H1 (cell line): ENCODE results near the gene GREB1L. TPM values are rescaled to one million over a fixed set of nuclear protein-coding genes. Genes with fewer than 3 reads are reported as not detected.

Experiments
- CTCF ChIA-PET: fragments of 300-600 bp; sonication (Branson Sonifier 250); formaldehyde crosslinking; loops from one replicate; lab custom pipeline; 2021; ENCODE audit not compliant: partially characterized antibody; lab: Charles Lee
- POLR2A ChIA-PET: fragments of 300-600 bp; sonication (Branson Sonifier 250); formaldehyde crosslinking; loops from one replicate; lab custom pipeline; 2021; ENCODE audit warnings: inconsistent platforms; ENCODE audit not compliant: partially characterized antibody; lab: Charles Lee
- DNase-seq, 2 experiments: peaks; one replicate each; pipeline versions ENCODE4 v3.0.0 to v3.0.0-alpha.2; 2010 to 2022; ENCODE audit warnings: low spot score in 2 of 2, low read depth in 1 of 2, mixed read lengths in 1 of 2
- FAIRE-seq: peaks from 2 replicates; lab custom pipeline; 2011; peaks lifted over from hg19 to GRCh38; lab: Jason Lieb, UNC
- H2AFZ ChIP-seq: 2 replicates; pipeline ENCODE4 v1.8.1; 2012; ENCODE audit warnings: low read length, inconsistent platforms
- H2AK5ac ChIP-seq: 2 replicates; pipeline ENCODE4 v1.6.1; 2013; ENCODE audit warnings: low read depth, low read length
- H2BK120ac ChIP-seq: replicated peaks from 2 replicates; pipeline ENCODE3; 2013; ENCODE audit warnings: low read depth, low read length, inconsistent platforms
- H2BK12ac ChIP-seq: 2 replicates; pipeline ENCODE4 v1.6.1; 2013; ENCODE audit warnings: low read depth, low read length
- H2BK15ac ChIP-seq: 2 replicates; pipeline ENCODE4 v1.6.1; 2013; ENCODE audit warnings: low read length
- H2BK20ac ChIP-seq: 2 replicates; pipeline ENCODE4 v1.6.1; 2013; ENCODE audit warnings: low read length
- H2BK5ac ChIP-seq: 2 replicates; pipeline ENCODE4 v1.6.1; 2013; ENCODE audit warnings: low read depth, low read length
- H3K14ac ChIP-seq: 2 replicates; pipeline ENCODE4 v1.6.1; 2013; ENCODE audit warnings: inconsistent platforms; ENCODE audit not compliant: insufficient read length
- H3K18ac ChIP-seq: 2 replicates; pipeline ENCODE4 v1.6.1; 2013; ENCODE audit warnings: low read length; ENCODE audit errors: extremely low read depth
- H3K23ac ChIP-seq: 2 replicates; pipeline ENCODE4 v1.6.1; 2013; ENCODE audit warnings: inconsistent platforms; ENCODE audit not compliant: insufficient read length
- H3K23me2 ChIP-seq: 2 replicates; pipeline ENCODE4 v1.6.1; 2013; ENCODE audit warnings: low read depth, low read length
- H3K27ac ChIP-seq: 2 replicates; pipeline ENCODE4 v1.6.1; 2011; ENCODE audit warnings: low read depth, low read length, inconsistent platforms
- H3K27me3 ChIP-seq, 4 experiments: replicated peaks in 1 of 4; 1 replicate in 1 of 4; 2 replicates in 3 of 4; pipeline versions ENCODE4 v1.6.1 to v1.8.1; 2011 to 2013; ENCODE audit warnings: low read length in 3 of 4, mild to moderate bottlenecking in 3 of 4, inconsistent platforms in 2 of 4, mixed read lengths in 2 of 4, moderate library complexity in 1 of 4; ENCODE audit not compliant: control insufficient read depth in 3 of 4, insufficient read depth in 3 of 4; ENCODE audit errors: extremely low read depth in 1 of 4
- H3K36me3 ChIP-seq, 4 experiments: 2 replicates each; pipeline versions ENCODE4 v1.6.1 to v1.8.1; 2011 to 2013; ENCODE audit warnings: mild to moderate bottlenecking in 4 of 4, low read length in 3 of 4, moderate library complexity in 2 of 4, control low read depth in 1 of 4, inconsistent platforms in 1 of 4; ENCODE audit not compliant: insufficient read depth in 4 of 4, control insufficient read depth in 2 of 4
- H3K4ac ChIP-seq: replicated peaks from 2 replicates; pipeline ENCODE3; 2013; ENCODE audit warnings: low read length, low read depth, mixed read lengths, inconsistent platforms; ENCODE audit not compliant: insufficient read length
- H3K4me1 ChIP-seq, 4 experiments: replicated peaks in 1 of 4; 1 replicate in 1 of 4; 2 replicates in 3 of 4; pipeline versions ENCODE4 v1.6.1 to v1.8.1; 2011 to 2013; ENCODE audit warnings: low read length in 3 of 4, inconsistent platforms in 2 of 4, mixed read lengths in 1 of 4; ENCODE audit not compliant: insufficient read depth in 4 of 4, control insufficient read depth in 3 of 4
- H3K4me2 ChIP-seq, 2 experiments: 2 replicates each; pipeline versions ENCODE4 v1.6.1 to v1.8.1; 2011 to 2013; ENCODE audit warnings: low read depth in 2 of 2, low read length in 2 of 2, control low read depth in 1 of 2, inconsistent platforms in 1 of 2, mild to moderate bottlenecking in 1 of 2; ENCODE audit not compliant: insufficient read depth in 1 of 2
- H3K4me3 ChIP-seq, 4 experiments: fragments of 200-600, 300-600 bp in 1 of 4; sonication (generic), shearing (Covaris generic), sonication (Bioruptor Twin) in 1 of 4; 2 replicates each; pipeline versions ENCODE4 v1.5.1 to v1.8.1; 2011 to 2016; ENCODE audit warnings: low read length in 4 of 4, low read depth in 3 of 4, control low read depth in 2 of 4, inconsistent platforms in 2 of 4, mild to moderate bottlenecking in 2 of 4, mixed read lengths in 1 of 4, moderate library complexity in 1 of 4; ENCODE audit not compliant: insufficient read depth in 2 of 4; ENCODE audit errors: extremely low read depth in 1 of 4
- H3K56ac ChIP-seq: replicated peaks from 2 replicates; pipeline ENCODE3; 2013; ENCODE audit warnings: low read depth, mild to moderate bottlenecking, mixed read lengths, low read length, inconsistent platforms; ENCODE audit not compliant: insufficient read length
- H3K79me1 ChIP-seq: 2 replicates; pipeline ENCODE4 v1.6.1; 2013; ENCODE audit warnings: low read depth, low read length, control low read depth
- H3K79me2 ChIP-seq, 2 experiments: 2 replicates each; pipeline versions ENCODE4 v1.6.1 to v1.8.1; 2012 to 2013; ENCODE audit warnings: low read length in 2 of 2, mild to moderate bottlenecking in 2 of 2, inconsistent platforms in 1 of 2; ENCODE audit not compliant: insufficient read depth in 2 of 2, control insufficient read depth in 1 of 2
- H3K9ac ChIP-seq, 4 experiments: replicated peaks in 1 of 4; 1 replicate in 1 of 4; 2 replicates in 3 of 4; pipeline versions ENCODE4 v1.6.1 to v1.8.1; 2011 to 2013; ENCODE audit warnings: low read depth in 3 of 4, low read length in 3 of 4, control low read depth in 2 of 4, mild to moderate bottlenecking in 2 of 4, moderate library complexity in 2 of 4, inconsistent platforms in 1 of 4; ENCODE audit errors: extremely low read depth in 1 of 4
- H3K9me3 ChIP-seq, 2 experiments: 2 replicates each; pipeline versions ENCODE4 v1.6.1 to v1.8.1; 2012 to 2013; ENCODE audit warnings: mild to moderate bottlenecking in 2 of 2, moderate library complexity in 2 of 2, control low read depth in 1 of 2, inconsistent platforms in 1 of 2, low read depth in 1 of 2, low read length in 1 of 2, mixed read lengths in 1 of 2; ENCODE audit not compliant: insufficient read depth in 2 of 2
- H4K20me1 ChIP-seq, 2 experiments: replicated peaks in 1 of 2; 2 replicates each; pipeline versions ENCODE3 to v1.8.1; 2011 to 2013; ENCODE audit warnings: inconsistent platforms in 2 of 2, low read length in 2 of 2, mild to moderate bottlenecking in 1 of 2; ENCODE audit not compliant: insufficient read depth in 2 of 2, control insufficient read depth in 1 of 2
- H4K5ac ChIP-seq: 2 replicates; pipeline ENCODE4 v1.6.1; 2013; ENCODE audit warnings: low read length, low read depth, mixed read lengths, inconsistent platforms; ENCODE audit not compliant: insufficient read length
- H4K8ac ChIP-seq: 2 replicates; pipeline ENCODE4 v1.8.0; 2013; ENCODE audit warnings: mild to moderate bottlenecking, moderate library complexity, low read length, inconsistent platforms; ENCODE audit not compliant: insufficient read depth; ENCODE audit errors: extremely low read depth
- H4K91ac ChIP-seq: replicated peaks from 2 replicates; pipeline ENCODE3; 2013; ENCODE audit warnings: low read length, mixed read lengths, inconsistent platforms; ENCODE audit not compliant: insufficient read length
- E2F6 ChIP-seq: IDR thresholded peaks from 2 replicates; pipeline ENCODE4 v1.6.1; 2012; ENCODE audit warnings: inconsistent platforms
- SIN3A ChIP-seq, 2 experiments: IDR thresholded peaks in 1 of 2; conservative IDR thresholded peaks in 1 of 2; 2 replicates each; pipeline ENCODE4 v1.6.1; 2011 to 2012; ENCODE audit warnings: low read length in 2 of 2, improper control_type of control experiment in 1 of 2, low read depth in 1 of 2, mild to moderate bottlenecking in 1 of 2
- WGBS, 2 experiments: shearing (Covaris generic) in 1 of 2; methylation state at CpG; one replicate each; pipeline versions ENCODE4 v1.1.6 to v1.1.7; 2013 to 2015; ENCODE audit warnings: low lambda C conversion rate in 2 of 2, mixed read lengths in 2 of 2, inconsistent platforms in 1 of 2, low coverage in 1 of 2, missing lambda C conversion rate in 1 of 2; ENCODE audit not compliant: insufficient replicate concordance in 2 of 2, insufficient coverage in 1 of 2, insufficient read length in 1 of 2; ENCODE audit errors: extremely low coverage in 1 of 2, missing lambda C conversion rate in 1 of 2; 5-methylcytosine and 5-hydroxymethylcytosine counted together
- polyA plus RNA-seq, 7 experiments: library from polyadenylated mRNA; depleted of rRNA in 3 of 7; stranded (reverse) in 5 of 7; unstranded in 2 of 7; fragments of >200 nt in 5 of 7; fragments of 200-250 nt in 2 of 7; gene quantifications; 1 replicate in 5 of 7; 2 replicates in 1 of 7; 4 replicates in 1 of 7; pipeline versions ENCODE4 v1.2.1 to v1.2.3, GENCODE V29; 2011 to 2013; ENCODE audit warnings: missing spikeins in 2 of 7, mixed read lengths in 2 of 7
- total RNA-seq: library from RNA; stranded (reverse); fragmentation: NEBNext Ultra II Directional; extraction: Animal tissue kit (Norgen Biotek cat#: 25700); gene quantifications from 2 replicates; pipeline ENCODE4 v1.2.1, GENCODE V29; 2021

GREB1L gene
- total and polyA plus RNA-seq, 2 of the 8 experiments (the other 6 are each of a cell fraction or from before 2014, with no cell fraction given): 0.34 to 1.6 TPM

GRCh38 chr18:21366896-21367295 lies 124.9 kb downstream of the GREB1L start:
- POLR2A ChIA-PET: no interaction called here
- H3K23me2 ChIP-seq: no peaks in the 10 kb centered on the region
- H3K4ac ChIP-seq: peak overlapping the region; percentile 19
- H2BK12ac ChIP-seq: no peak overlapping the region
- no peak overlapping the region for H4K8ac ChIP-seq
- peaks cover 0 to 12% (median 9%) of the 10 kb centered on the region in 4 experiments; a peak in 4 of 7 replicates for H3K4me1 ChIP-seq
- no peak overlapping the region; the same call in 1 of the 2 replicates for H2BK20ac ChIP-seq
- H3K23ac ChIP-seq: no peak overlapping the region
- H3K27ac ChIP-seq: peak overlapping the region; percentile 64
- no peak overlapping the region for H2AK5ac ChIP-seq
- DNase-seq (no peak), FAIRE-seq (peak; percentile 66)
- H2BK15ac ChIP-seq: no peak overlapping the region
- H3K56ac ChIP-seq: no peak overlapping the region
- no peak overlapping the region for H2AFZ ChIP-seq
- H3K9ac ChIP-seq: no peak overlapping the region
- WGBS, 2 experiments: 56% methylated on average over 2 of the region's 2 CpGs; no CpG with 5 or more reads in 1 of the 2 experiments
- peak overlapping the region in 1 of 4 experiments; percentile 40; a peak in 2 of 8 replicates for H3K4me3 ChIP-seq
- H3K4me2 ChIP-seq: peak overlapping the region; percentile 43 to 51
- H3K9me3 ChIP-seq: no peaks in the 10 kb centered on the region
- H4K91ac ChIP-seq: peak overlapping the region; percentile 61
- H2BK5ac ChIP-seq: no peak overlapping the region
- H4K5ac ChIP-seq: peak overlapping the region; percentile 86
- H3K27me3 ChIP-seq: no peaks in the 10 kb centered on the region
- H3K79me2 ChIP-seq: no peaks in the 10 kb centered on the region
- no peak overlapping the region; the same call in 1 of the 2 replicates for H3K18ac ChIP-seq
- CTCF ChIA-PET: no interaction called here
- H3K36me3 ChIP-seq: no peaks in the 10 kb centered on the region
- peak overlapping the region; percentile 60 for H2BK120ac ChIP-seq
- no peak overlapping the region for H3K14ac ChIP-seq
- no peaks in the 10 kb centered on the region for H3K79me1 ChIP-seq
- no peaks in the 10 kb centered on the region for H4K20me1 ChIP-seq
- TF ChIP-seq E2F6 (no peak), SIN3A (conservative IDR thresholded peaks at IDR 0.05 in 1 of 2, IDR thresholded peaks at IDR 0.05 in 1 of 2; ENCODE audit: low read depth in 1 of 2, low read length in 2 of 2) (no peak)
